HepG2 (cell line): ENCODE results near the gene TOX2. TPM values are rescaled to one million over a fixed set of nuclear protein-coding genes. Genes with fewer than 3 reads are reported as not detected.

Experiments
- ATAC-seq: fragments of 200-7000 bp; cut with Tn5 transposase; 3 replicates; pipeline ENCODE4 v1.9.1; 2020; ENCODE audit warnings: mild to moderate bottlenecking, moderate library complexity
- BruUV-seq: library from RNA; stranded (reverse); fragments of 400-500 nt; replicated peaks from 2 replicates; lab custom pipeline; 2021; lab: Mats Ljungman, UMichigan
- CTCF ChIA-PET: fragments of 300-600 bp; formaldehyde crosslinking; extraction: SDS; loops from one replicate; lab custom pipeline; 2021; ENCODE audit warnings: low total read pairs, inconsistent platforms, low intra/inter-chr PET ratio; lab: Yijun Ruan, JAX
- POLR2A ChIA-PET: fragments of 350-600 bp; sonication (Branson Sonifier 250); formaldehyde crosslinking; loops from one replicate; lab custom pipeline; 2020; ENCODE audit warnings: antibody characterized with exemption, inconsistent platforms; lab: Yijun Ruan, JAX
- DNase-seq: peaks from one replicate; pipeline ENCODE4 v3.0.0-alpha.2; 2015; ENCODE audit warnings: low spot score
- FAIRE-seq: peaks from 3 replicates; lab custom pipeline; 2011; peaks lifted over from hg19 to GRCh38; lab: Jason Lieb, UNC
- H2AFZ ChIP-seq: one replicate; pipeline ENCODE4 v1.6.1; 2011; ENCODE audit warnings: low read length, inconsistent platforms
- H3K27ac ChIP-seq: fragments of 300-600 bp; 3 replicates; pipeline ENCODE4 v1.8.0; 2011; ENCODE audit warnings: mixed run types, mild to moderate bottlenecking, mixed read lengths, low read length, inconsistent platforms; ENCODE audit not compliant: insufficient read depth; ENCODE audit errors: extremely low read length
- H3K27me3 ChIP-seq, 2 experiments: fragments of 200-600 bp in 1 of 2; 2 replicates in 1 of 2; 3 replicates in 1 of 2; pipeline versions ENCODE4 v1.6.0 to v1.8.0; 2011; ENCODE audit warnings: low read length in 2 of 2, mild to moderate bottlenecking in 2 of 2, moderate library complexity in 2 of 2, inconsistent platforms in 1 of 2; ENCODE audit not compliant: insufficient read depth in 2 of 2, control insufficient read depth in 1 of 2
- H3K36me3 ChIP-seq, 2 experiments: fragments of 200-600 bp in 1 of 2; replicated peaks in 1 of 2; 2 replicates in 1 of 2; 3 replicates in 1 of 2; pipeline versions ENCODE4 v1.5.1 to v1.8.0; 2011; ENCODE audit warnings: low read length in 2 of 2, inconsistent platforms in 1 of 2; ENCODE audit not compliant: insufficient read depth in 2 of 2, control insufficient read depth in 1 of 2
- H3K4me1 ChIP-seq: 2 replicates; pipeline ENCODE4 v1.5.1; 2012; ENCODE audit warnings: low read length, inconsistent platforms; ENCODE audit not compliant: insufficient read depth
- H3K4me2 ChIP-seq: 2 replicates; pipeline ENCODE4 v1.6.0; 2011; ENCODE audit warnings: low read depth, low read length, inconsistent platforms
- H3K4me3 ChIP-seq, 3 experiments: fragments of 200-600 bp in 1 of 3; sonication (generic), shearing (Covaris generic) in 1 of 3; replicated peaks in 1 of 3; 2 replicates each; pipeline ENCODE4 v1.5.1; 2011 to 2016; ENCODE audit warnings: low read length in 3 of 3, inconsistent platforms in 2 of 3, low read depth in 2 of 3, mild to moderate bottlenecking in 2 of 3, control low read depth in 1 of 3, mixed read lengths in 1 of 3; ENCODE audit not compliant: insufficient read depth in 1 of 3
- H3K79me2 ChIP-seq: one replicate; pipeline ENCODE4 v1.6.1; 2011; ENCODE audit warnings: low read length, inconsistent platforms; ENCODE audit not compliant: insufficient read depth
- H3K9ac ChIP-seq: 2 replicates; pipeline ENCODE4 v1.6.0; 2011; ENCODE audit warnings: mild to moderate bottlenecking, low read depth, low read length, inconsistent platforms; ENCODE audit not compliant: insufficient read depth
- H3K9me3 ChIP-seq: 2 replicates; pipeline ENCODE4 v1.5.1; 2012; ENCODE audit warnings: mild to moderate bottlenecking, low read length
- H4K20me1 ChIP-seq: 2 replicates; pipeline ENCODE4 v1.6.0; 2011; ENCODE audit warnings: inconsistent platforms, mild to moderate bottlenecking, low read length, moderate library complexity; ENCODE audit not compliant: insufficient read depth
- BHLHE40 ChIP-seq: IDR thresholded peaks from 2 replicates; pipeline ENCODE4 v1.6.1; 2011; ENCODE audit warnings: low read length, improper control_type of control experiment
- ETV5 ChIP-seq: IDR thresholded peaks from 2 replicates; pipeline ENCODE4 v1.6.1; 2018; ENCODE audit warnings: missing biosample characterization, missing genetic modification reagents, inconsistent platforms, borderline replicate concordance
- GATAD2A ChIP-seq: IDR thresholded peaks from 2 replicates; pipeline ENCODE4 v1.6.1; 2016
- GPBP1L1 ChIP-seq: sonication (generic); formaldehyde crosslinking; IDR thresholded peaks from 2 replicates; pipeline ENCODE4 v1.5.0; 2020; ENCODE audit warnings: mild to moderate bottlenecking, missing genetic modification reagents
- IKZF1 ChIP-seq: fragments of 450-650 bp; IDR thresholded peaks from 2 replicates; pipeline ENCODE4 v1.7.1; 2016
- KDM6A ChIP-seq: IDR thresholded peaks from 2 replicates; pipeline ENCODE4 v1.6.1; 2016; ENCODE audit warnings: low read depth
- MTF2 ChIP-seq: sonication (generic); formaldehyde crosslinking; IDR thresholded peaks from 2 replicates; pipeline ENCODE4 v1.5.0; 2020; ENCODE audit warnings: missing genetic modification reagents, borderline replicate concordance
- NR2F6 ChIP-seq, 2 experiments: IDR thresholded peaks; 2 replicates each; pipeline ENCODE4 v1.6.1; 2016; ENCODE audit warnings: antibody characterized with exemption in 1 of 2, mild to moderate bottlenecking in 1 of 2
- RAD21 ChIP-seq: fragments of 450-650 bp; formaldehyde crosslinking; IDR thresholded peaks from 2 replicates; pipeline ENCODE4 v1.5.0; 2020; ENCODE audit warnings: mild to moderate bottlenecking
- RFXANK ChIP-seq: IDR thresholded peaks from 2 replicates; pipeline ENCODE4 v1.6.1; 2016
- SKIL ChIP-seq: sonication (generic); formaldehyde crosslinking; IDR thresholded peaks from 2 replicates; pipeline ENCODE4 v1.8.0; 2022; ENCODE audit warnings: missing genetic modification reagents, mild to moderate bottlenecking, moderate library complexity, borderline replicate concordance
- SNAPC4 ChIP-seq: sonication (generic); formaldehyde crosslinking; IDR thresholded peaks from 2 replicates; pipeline ENCODE4 v1.4.0; 2020; ENCODE audit warnings: mild to moderate bottlenecking, missing genetic modification reagents
- ZNF282 ChIP-seq: fragments of 450-650 bp; IDR thresholded peaks from 2 replicates; pipeline ENCODE4 v1.6.1; 2018; ENCODE audit not compliant: partially characterized antibody
- ZNF331 ChIP-seq: sonication (generic); formaldehyde crosslinking; IDR thresholded peaks from 2 replicates; pipeline ENCODE4 v1.4.0; 2020; ENCODE audit warnings: missing genetic modification reagents
- ZNF550 ChIP-seq: sonication (generic); formaldehyde crosslinking; IDR thresholded peaks from 2 replicates; pipeline ENCODE4 v1.4.0; 2020; ENCODE audit warnings: mild to moderate bottlenecking, missing genetic modification reagents, borderline replicate concordance
- ZNF562 ChIP-seq: sonication (generic); formaldehyde crosslinking; IDR thresholded peaks from 2 replicates; pipeline ENCODE4 v1.8.0; 2022; ENCODE audit warnings: missing genetic modification reagents, borderline replicate concordance
- ZZZ3 ChIP-seq: sonication (generic); formaldehyde crosslinking; IDR thresholded peaks from 2 replicates; pipeline ENCODE4 v1.4.0; 2020; ENCODE audit warnings: missing genetic modification reagents, mild to moderate bottlenecking, borderline replicate concordance
- WGBS: methylation state at CpG from one replicate; pipeline ENCODE4 v1.1.6; 2017; ENCODE audit warnings: low lambda C conversion rate; 5-methylcytosine and 5-hydroxymethylcytosine counted together
- in situ Hi-C: cut with HindIII; loops from 2 replicates; pipeline ENCODE4 v1.10.0; 2017; ENCODE audit warnings: low pct_unique_long_range_greater_than_20kb; ENCODE audit not compliant: extremely low pct_ligation_motif_present
- intact Hi-C: fragments of 100-400 bp; cut with micrococcal nuclease; formaldehyde crosslinking; loops from one replicate; pipeline ENCODE4 v1.10.0; 2022; ENCODE audit not compliant: unreplicated experiment
- polyA plus RNA-seq, 8 experiments: library from polyadenylated mRNA; depleted of rRNA in 3 of 8; stranded (reverse) in 7 of 8; unstranded in 1 of 8; fragments of >200 nt; fragmentation: Illumina TruSeq in 4 of 8; extraction: Trizol in 4 of 8; gene quantifications; 2 replicates each; pipeline versions ENCODE4 v1.2.1 to v1.2.3, GENCODE V29; 2011 to 2016; ENCODE audit warnings: low read depth in 4 of 8, missing spikeins in 1 of 8, mixed read lengths in 1 of 8; ENCODE audit not compliant: insufficient read depth in 1 of 8
- total RNA-seq, 5 experiments: library from RNA; depleted of rRNA; stranded (reverse); fragments of >200 nt; fragmentation: Illumina TruSeq; extraction: Trizol; gene quantifications; 2 replicates each; pipeline ENCODE4 v1.2.3, GENCODE V29; 2016; ENCODE audit warnings: low read depth in 1 of 5

TOX2 gene
- total and polyA plus RNA-seq, 2 of the 13 experiments (the other 11 are each of a cell fraction or from before 2014, with no cell fraction given), result not detected

- peak; percentile 93 for ATAC-seq
- Histone ChIP-seq H2AFZ (no peak overlapping the region), H4K20me1 (no peaks in the 10 kb centered on the region), H3K79me2 (no peaks in the 10 kb centered on the region), H3K9ac (no peak overlapping the region), H3K27ac (no peak overlapping the region), H3K9me3 (no peaks in the 10 kb centered on the region), H3K36me3 (no peaks in the 10 kb centered on the region), H3K4me1 (no peaks in the 10 kb centered on the region), H3K4me2 (no peak overlapping the region), H3K4me3 (no peak overlapping the region), H3K27me3 (peaks cover 3 to 51% of the 10 kb centered on the region in 2 experiments; a peak in 4 of 5 replicates)
- no TSS peak for BruUV-seq
- CTCF ChIA-PET, result interaction anchor here (1.2 to 3.6 kb wide), 4 partner anchors 25 to 632 kb away, joined by 5 to 74 read pairs (median 38); no protein-coding TSS in a partner anchor
- intact Hi-C loops, result loop anchor here (1.0 kb wide), 1 partner anchor 24 kb away; no protein-coding TSS in a partner anchor
- peak; percentile 79 for DNase-seq
- POLR2A ChIA-PET, result no interaction called here
- 19% methylated on average over 8 of the region's 8 CpGs for WGBS
- peak; percentile 98 for FAIRE-seq
- in situ Hi-C loops, result loop anchor here (5.0 kb wide), 2 partner anchors 328 to 633 kb away; no protein-coding TSS in a partner anchor
- no peak for TF ChIP-seq ZNF550
- peak; percentile 68; the same call in 1 of the 2 replicates for TF ChIP-seq ZNF331 (CRISPR knock-in tag)
- no peak for TF ChIP-seq ZNF562 (CRISPR knock-in tag)
- TF ChIP-seq MTF2 (CRISPR knock-in tag), result peak; percentile 44; the same call in 1 of the 2 replicates
- TF ChIP-seq GPBP1L1 (CRISPR knock-in tag), result no peak
- no peak for TF ChIP-seq ZNF282
- no peak for TF ChIP-seq RFXANK (CRISPR knock-in tag)
- no peak for TF ChIP-seq NR2F6 (IDR thresholded peaks at IDR 0.05)
- TF ChIP-seq NR2F6 (CRISPR knock-in tag; IDR thresholded peaks at IDR 0.05), result peak; percentile 30; the same call in 1 of the 2 replicates
- 0 out of 2 replicates have a peak, but pooled peaks have one; percentile 28 for TF ChIP-seq GATAD2A
- no peak for TF ChIP-seq SNAPC4
- peak; percentile 95 for TF ChIP-seq BHLHE40
- no peak for TF ChIP-seq ZZZ3
- peak; percentile 95 for TF ChIP-seq RAD21 (CRISPR knock-in tag)
- TF ChIP-seq ETV5, result no peak
- TF ChIP-seq SKIL (CRISPR knock-in tag), result no peak
- no peak for TF ChIP-seq IKZF1
- TF ChIP-seq KDM6A (CRISPR knock-in tag), result no peak
Measured at GRCh38 chr20:44080646-44081267, 166.1 kb downstream of the TOX2 start.
